HG02885 (cell line): ENCODE data around the gene CASP2.
A peak's percentile ranks its signal among the peaks of the same experiment; 100 is the strongest.
"Not testable (repeated sequence)": the region's sequence is repeated elsewhere in the genome, so short reads cannot be mapped to it uniquely, and the experiment has no call there.

Experiments used
- ATAC-seq: cut with Tn5 transposase; IDR thresholded peaks from one replicate; pipeline ENCODE4 v1.9.1; 2021; ENCODE audit warnings: mild to moderate bottlenecking; ENCODE audit not compliant: unreplicated experiment, poor library complexity

Gene CASP2

GRCh38 chr7:143289888-143290287 is 1.7 kb downstream of the CASP2 start:
- ATAC-seq, result not testable (repeated sequence)

GRCh38 chr7:143290293-143290692 is 2.1 kb downstream of the CASP2 start:
- ATAC-seq, result no peak

- no peak for ATAC-seq
These were observed 4.7 kb downstream of the CASP2 start for GRCh38 chr7:143292876-143293275.

GRCh38 chr7:143295870-143296269 is 7.7 kb downstream of the CASP2 start:
- no peak for ATAC-seq

GRCh38 chr7:143296686-143297085 is 8.5 kb downstream of the CASP2 start:
- no peak for ATAC-seq

GRCh38 chr7:143299346-143299745 is 11.2 kb downstream of the CASP2 start:
- peak; percentile 12 for ATAC-seq

- ATAC-seq, result peak; percentile 87
These were observed 11.7 kb downstream of the CASP2 start for GRCh38 chr7:143299840-143300239.

- ATAC-seq, result no peak
These were observed 13.1 kb downstream of the CASP2 start for GRCh38 chr7:143300959-143301935.

- no peak for ATAC-seq
These were observed 15.6 kb downstream of the CASP2 start for GRCh38 chr7:143303733-143304132.

- no peak for ATAC-seq
These were observed 16.8 kb downstream of the CASP2 start for GRCh38 chr7:143304938-143305337.

GRCh38 chr7:143305423-143306070 is 17.4 kb downstream of the CASP2 start:
- ATAC-seq, result no peak

GRCh38 chr7:143308632-143309031 is 20.5 kb downstream of the CASP2 start:
- ATAC-seq, result no peak

- no peak for ATAC-seq
These were observed 26.0 kb downstream of the CASP2 start for GRCh38 chr7:143314127-143314526.

- ATAC-seq, result no peak
These were observed 27.6 kb downstream of the CASP2 start, which contains the start of gene CLCN1 for GRCh38 chr7:143315776-143316175. Gene CLCN1, plus strand, starts transcription at chr7:143316111. Its CDS starts 102 bp downstream, at chr7:143316213.

GRCh38 chr7:143316492-143316891 is 28.3 kb downstream of the CASP2 start:
- no peak for ATAC-seq

- no peak for ATAC-seq
These were observed 30.5 kb downstream of the CASP2 start for GRCh38 chr7:143318661-143319060.

GRCh38 chr7:143320620-143321019 is 32.5 kb downstream of the CASP2 start:
- ATAC-seq, result no peak

- ATAC-seq, result no peak
These were observed 33.1 kb downstream of the CASP2 start for GRCh38 chr7:143321242-143321641.

- no peak for ATAC-seq
These were observed 33.6 kb downstream of the CASP2 start for GRCh38 chr7:143321734-143322133.

GRCh38 chr7:143322760-143323633 is 34.8 kb downstream of the CASP2 start:
- ATAC-seq, result no peak
